Measurements from ENCODE around the gene NOTUM. TPM values are rescaled to one million over a fixed set of nuclear protein-coding genes. Genes with fewer than 3 reads are reported as not detected.
"Not testable (repeated sequence)": the region's sequence is repeated elsewhere in the genome, so short reads cannot be mapped to it uniquely, and the experiment has no call there.

The NOTUM gene
- total and polyA plus RNA-seq, 9 of the 15 experiments (the other 6 are each of a cell fraction or from before 2014, with no cell fraction given): 0.03 to 14.0 (median 4.1) TPM

- H3K9me1 ChIP-seq (ENCODE audit: control insufficient read depth, insufficient read depth, low read length); intact Hi-C loops (cut with micrococcal nuclease); DNase-seq (ENCODE audit: extremely low read depth in 1 of 4, low spot score in 3 of 4); in situ Hi-C loops (cut with MboI); BruUV-seq (replicated peaks); H3K9me3 ChIP-seq (replicated peaks; ENCODE audit: control insufficient read depth, insufficient read depth, low read depth, low read length); H3K27me3 ChIP-seq (ENCODE audit: control insufficient read depth in 2 of 2, insufficient read depth in 2 of 2, low read length in 2 of 2); H3K27ac ChIP-seq (ENCODE audit: extremely low read depth, low read depth, low read length); CTCF ChIA-PET (ENCODE audit: low intra/inter-chr PET ratio); H2AFZ ChIP-seq (ENCODE audit: low read depth, low read length): not testable (repeated sequence)
- H3K4me1 ChIP-seq (replicated peaks in 1 of 2; ENCODE audit: control insufficient read depth in 2 of 2, insufficient read depth in 2 of 2, low read length in 2 of 2): peaks cover 37 to 90% of the 10 kb centered on the region in 2 experiments
- H3K79me2 ChIP-seq (ENCODE audit: control insufficient read depth, insufficient read depth, low read length): peaks cover 74% of the 10 kb centered on the region
- peak overlapping the region in 1 of 2 experiments; percentile 73; a peak in 1 of 4 replicates for H3K9ac ChIP-seq (ENCODE audit: insufficient read depth in 1 of 2, low read depth in 2 of 2, low read length in 2 of 2)
- H4K20me1 ChIP-seq (replicated peaks; ENCODE audit: control insufficient read depth, insufficient read depth, low read length): peaks cover 18% of the 10 kb centered on the region; the same call in 1 of the 2 replicates
- peak in 1 of 2 experiments; percentile 4; a peak in 2 of 4 replicates for TF ChIP-seq NRF1 (conservative IDR thresholded peaks at IDR 0.05 in 1 of 2, IDR thresholded peaks at IDR 0.05 in 1 of 2)
- peak; percentile 32; the same call in 1 of the 2 replicates for TF ChIP-seq POLR2AphosphoS2 (IDR thresholded peaks at IDR 0.05; ENCODE audit: low read length)
- TF ChIP-seq GABPA (tag; conservative IDR thresholded peaks at IDR 0.05; ENCODE audit: low read depth): peak; percentile 2; the same call in 1 of the 2 replicates
- 0 out of 2 replicates have a peak, but pooled peaks have one; percentile 57 for TF ChIP-seq SUPT5H (IDR thresholded peaks at IDR 0.05)
- peak; percentile 38 for TF ChIP-seq POLR2B (IDR thresholded peaks at IDR 0.05; ENCODE audit: low read depth, partially characterized antibody)
- 21% methylated on average over 8 of the region's 9 CpGs for WGBS (ENCODE audit: insufficient coverage, low coverage, missing lambda C conversion rate)
- peak overlapping the region; percentile 96 for H3K4me2 ChIP-seq (ENCODE audit: insufficient read depth, low read length)
- peak; percentile 64 for FAIRE-seq
- H3K36me3 ChIP-seq (ENCODE audit: control insufficient read depth, insufficient read depth, low read length): peaks cover 75% of the 10 kb centered on the region
- peak overlapping the region; percentile 91 for H3K4me3 ChIP-seq
- POLR2A ChIA-PET: interaction anchor here (1.0 kb wide), 1 partner anchor 32 kb away, joined by 4 read pairs; no protein-coding TSS in a partner anchor
- ATAC-seq: peak; percentile 5
Observed at GRCh38 chr17:81918333-81918669, 42.7 kb downstream of the NOTUM start.
